T-cell (primary cell): ENCODE results near the gene MIF4GD. TPM values are rescaled to one million over a fixed set of nuclear protein-coding genes. Genes with fewer than 3 reads are reported as not detected.
A peak's percentile ranks its signal among the peaks of the same experiment; 100 is the strongest.

Experiments
- ATAC-seq, 4 experiments: fragments of 200-7000 bp in 3 of 4; fragments of 150-1000 bp in 1 of 4; cut with Tn5 transposase; replicated peaks in 1 of 4; 1 replicate in 3 of 4; 2 replicates in 1 of 4; pipeline ENCODE4 v1.10.0; 2021; ENCODE audit warnings: moderate library complexity in 3 of 4, mild to moderate bottlenecking in 2 of 4, moderate number of reproducible peaks in 1 of 4
- CTCF ChIA-PET, 2 donors: fragments of 300-600 bp; sonication (Branson Sonifier 250); formaldehyde crosslinking; loops; one replicate each; lab custom pipeline; 2022; ENCODE audit warnings: antibody characterized with exemption in 2 of 2; lab: Charles Lee
- POLR2A ChIA-PET, 2 donors: fragments of 300-600 bp; sonication (Branson Sonifier 250); formaldehyde crosslinking; loops; one replicate each; lab custom pipeline; 2022; ENCODE audit warnings: antibody characterized with exemption in 2 of 2; lab: Charles Lee
- DNase-seq, 35 experiments: peaks; one replicate each; pipeline versions ENCODE4 v3.0.0 to v3.0.0-alpha.2; 2013 to 2023
- H3K27ac ChIP-seq: one replicate; pipeline ENCODE4 v1.5.1; 2013; ENCODE audit warnings: low read length
- H3K27me3 ChIP-seq, 2 experiments: replicated peaks in 1 of 2; 1 replicate in 1 of 2; 2 replicates in 1 of 2; pipeline versions ENCODE4 v1.6.1 to v1.7.0; 2013; ENCODE audit warnings: low read length in 1 of 2, mixed read lengths in 1 of 2; ENCODE audit not compliant: control insufficient read depth in 2 of 2, insufficient read depth in 2 of 2; ENCODE audit errors: extremely low read depth in 1 of 2
- H3K36me3 ChIP-seq, 2 donors: 1 replicate in 1 of 2; 2 replicates in 1 of 2; pipeline versions ENCODE4 v1.6.1 to v1.7.0; 2013; ENCODE audit warnings: low read length in 1 of 2; ENCODE audit not compliant: control insufficient read depth in 2 of 2, insufficient read depth in 1 of 2; ENCODE audit errors: extremely low read depth in 1 of 2
- H3K4me1 ChIP-seq, 2 experiments: 1 replicate in 1 of 2; 2 replicates in 1 of 2; pipeline versions ENCODE4 v1.6.1 to v1.7.0; 2013; ENCODE audit warnings: low read length in 2 of 2, mixed read lengths in 1 of 2; ENCODE audit not compliant: insufficient read depth in 2 of 2, control insufficient read depth in 1 of 2; ENCODE audit errors: extremely low read depth in 1 of 2
- H3K4me3 ChIP-seq, 2 donors: 1 replicate in 1 of 2; 2 replicates in 1 of 2; pipeline versions ENCODE4 v1.5.1 to v1.7.0; 2013; ENCODE audit warnings: mild to moderate bottlenecking in 2 of 2, low read length in 1 of 2, moderate library complexity in 1 of 2; ENCODE audit not compliant: control insufficient read depth in 1 of 2; ENCODE audit errors: extremely low read depth in 1 of 2
- H3K9me3 ChIP-seq: 2 replicates; pipeline ENCODE4 v1.7.0; 2013
- H3K27ac Mint-ChIP-seq, 2 donors: one replicate each; pipeline ENCODE4 v1.8.0; 2020 to 2021; ENCODE audit warnings: mild to moderate bottlenecking in 2 of 2, mixed read lengths in 2 of 2
- H3K27me3 Mint-ChIP-seq, 2 donors: one replicate each; pipeline ENCODE4 v1.8.0; 2021 to 2022; ENCODE audit warnings: mixed read lengths in 2 of 2
- H3K36me3 Mint-ChIP-seq: one replicate; pipeline ENCODE4 v1.8.0; 2021; ENCODE audit warnings: mixed read lengths
- H3K4me1 Mint-ChIP-seq, 3 donors: one replicate each; pipeline ENCODE4 v1.8.0; 2020 to 2022; ENCODE audit warnings: mixed read lengths in 3 of 3, mild to moderate bottlenecking in 1 of 3
- H3K4me3 Mint-ChIP-seq, 3 donors: one replicate each; pipeline ENCODE4 v1.8.0; 2020 to 2022; ENCODE audit warnings: mild to moderate bottlenecking in 3 of 3, mixed read lengths in 3 of 3, moderate library complexity in 3 of 3
- H3K9me3 Mint-ChIP-seq, 3 donors: one replicate each; pipeline ENCODE4 v1.8.0; 2020 to 2022; ENCODE audit warnings: mixed read lengths in 3 of 3
- WGBS: methylation state at CpG from one replicate; pipeline ENCODE4 v1.1.5; 2013; ENCODE audit warnings: missing lambda C conversion rate; ENCODE audit not compliant: insufficient coverage; 5-methylcytosine and 5-hydroxymethylcytosine counted together
- total RNA-seq, 35 experiments: library from RNA in 6 of 35; stranded (reverse) in 6 of 35; fragments of 120-200 nt in 1 of 35; gene quantifications; one replicate each; pipeline versions ENCODE4 v1.2.1 to v1.2.4 and lab custom pipeline; 2013 to 2026

The MIF4GD gene
- total RNA-seq, 5 donors from 2014 or later (not counting 1 experiment from before 2014, with no cell fraction given): 27.1 to 45.6 (median 39.2) TPM

DNA sequence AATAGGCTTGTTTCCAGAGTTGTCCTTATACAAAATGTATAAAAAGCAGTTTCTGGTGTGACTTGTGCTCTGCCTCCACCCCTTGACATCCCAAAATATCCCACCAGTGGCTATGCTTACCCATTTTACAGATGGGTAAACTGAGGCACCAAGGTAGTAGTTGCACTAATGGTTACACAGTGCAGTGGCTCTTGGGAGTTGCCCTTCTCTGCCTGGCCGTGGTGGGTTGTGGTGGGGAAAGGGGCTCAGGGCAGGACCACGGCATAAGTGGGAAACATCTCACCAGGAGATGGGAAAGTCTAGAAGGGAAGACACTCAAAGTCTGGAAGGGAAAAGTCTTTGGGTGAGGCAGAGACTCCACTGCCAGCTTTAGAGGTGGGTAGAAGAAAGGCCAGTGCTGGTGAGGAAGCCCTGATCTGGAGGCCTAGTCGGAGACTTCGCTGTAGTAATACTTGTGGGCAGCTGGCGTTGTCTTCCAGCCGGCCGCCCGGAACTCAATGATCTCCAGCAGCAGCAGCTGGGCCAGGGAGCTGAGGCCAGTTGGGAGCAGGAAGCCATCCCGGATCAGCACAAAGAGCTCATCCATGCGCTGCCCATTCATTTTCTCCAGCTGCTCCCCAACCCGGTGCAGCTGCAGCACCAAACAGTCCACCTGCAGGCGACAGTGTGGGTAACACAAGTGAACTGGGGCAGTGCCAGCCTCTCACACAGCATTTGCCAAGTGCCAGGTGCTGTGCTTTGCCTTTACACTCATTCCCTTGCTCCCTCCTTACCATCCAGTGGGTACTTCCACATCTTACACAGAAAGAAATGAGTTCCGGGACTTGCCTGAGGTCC, 4.5 kb downstream of the MIF4GD start:
- Histone ChIP-seq H3K36me3 (peaks cover 9 to 44% of the 10 kb centered on the region in 2 donors), H3K27me3 (no peaks in the 10 kb centered on the region), H3K27ac (no peak overlapping the region), H3K4me1 (peaks cover 7 to 31% of the 10 kb centered on the region in 2 experiments), H3K9me3 (no peaks in the 10 kb centered on the region), H3K4me3 (no peak overlapping the region)
- H3K4me3 Mint-ChIP-seq: no peak overlapping the region
- ChIA-PET POLR2A (interaction anchor here (0.5 to 1.4 kb wide), 2 partner anchors 23 to 194 kb away, joined by 3 read pairs; partner anchors contain the start of gene SLC25A19 (in 1 of the 2)), CTCF (no interaction called here)
- H3K36me3 Mint-ChIP-seq: peaks cover 15% of the 10 kb centered on the region
- DNase-seq (no peak), ATAC-seq (no peak)
- no peaks in the 10 kb centered on the region for H3K9me3 Mint-ChIP-seq
- H3K27me3 Mint-ChIP-seq: no peaks in the 10 kb centered on the region
- peaks cover 21 to 32% (median 30%) of the 10 kb centered on the region in 3 donors for H3K4me1 Mint-ChIP-seq
- WGBS: 96% methylated on average over 12 of the region's 13 CpGs
- H3K27ac Mint-ChIP-seq: no peak overlapping the region

DNA sequence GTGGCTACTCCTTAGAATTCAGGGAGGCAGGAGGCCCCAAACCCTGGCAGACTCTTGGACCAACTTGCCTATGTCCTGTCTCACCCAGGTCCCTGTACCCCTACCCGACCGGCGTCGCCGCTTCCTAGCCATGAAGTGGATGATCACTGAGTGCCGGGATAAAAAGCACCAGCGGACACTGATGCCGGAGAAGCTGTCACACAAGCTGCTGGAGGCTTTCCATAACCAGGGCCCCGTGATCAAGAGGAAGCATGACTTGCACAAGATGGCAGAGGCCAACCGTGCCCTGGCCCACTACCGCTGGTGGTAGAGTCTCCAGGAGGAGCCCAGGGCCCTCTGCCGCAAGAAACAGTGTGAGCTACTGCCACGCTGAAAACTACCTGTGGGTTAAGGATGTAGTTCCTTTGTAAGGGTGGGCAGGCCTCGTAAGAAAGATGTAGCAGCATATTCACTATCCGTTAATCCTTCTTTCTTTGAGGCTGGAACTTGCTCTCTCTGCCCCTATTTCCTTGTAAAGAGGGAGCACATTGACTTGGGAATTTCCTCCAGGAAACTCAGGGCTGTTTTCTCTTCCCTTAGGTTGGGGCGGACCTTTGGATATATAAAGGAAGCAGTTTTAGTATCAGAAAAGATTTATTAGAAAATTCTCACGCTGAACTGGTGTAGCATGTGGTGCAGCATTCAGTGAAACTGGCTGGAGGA, 5.3 kb downstream of the MIF4GD start:
- no peak overlapping the region for H3K4me3 ChIP-seq
- 92% methylated on average over 12 of the region's 17 CpGs for WGBS
- no peak overlapping the region for H3K27ac ChIP-seq
- peaks cover 15% of the 10 kb centered on the region for H3K36me3 Mint-ChIP-seq
- peaks cover 24 to 38% (median 33%) of the 10 kb centered on the region in 3 donors for H3K4me1 Mint-ChIP-seq
- no peaks in the 10 kb centered on the region for H3K27me3 Mint-ChIP-seq
- H3K9me3 Mint-ChIP-seq: no peaks in the 10 kb centered on the region
- ChIA-PET CTCF (no interaction called here), POLR2A (interaction anchor here (0.5 to 1.4 kb wide), 2 partner anchors 23 to 193 kb away, joined by 3 read pairs; partner anchors contain the start of gene SLC25A19 (in 1 of the 2))
- no peaks in the 10 kb centered on the region for H3K9me3 ChIP-seq
- no peak overlapping the region for H3K27ac Mint-ChIP-seq
- DNase-seq (no peak), ATAC-seq (no peak)
- H3K4me1 ChIP-seq: peaks cover 9 to 31% of the 10 kb centered on the region in 2 experiments
- no peaks in the 10 kb centered on the region for H3K27me3 ChIP-seq
- no peak overlapping the region for H3K4me3 Mint-ChIP-seq
- peaks cover 9 to 44% of the 10 kb centered on the region in 2 donors for H3K36me3 ChIP-seq

DNA sequence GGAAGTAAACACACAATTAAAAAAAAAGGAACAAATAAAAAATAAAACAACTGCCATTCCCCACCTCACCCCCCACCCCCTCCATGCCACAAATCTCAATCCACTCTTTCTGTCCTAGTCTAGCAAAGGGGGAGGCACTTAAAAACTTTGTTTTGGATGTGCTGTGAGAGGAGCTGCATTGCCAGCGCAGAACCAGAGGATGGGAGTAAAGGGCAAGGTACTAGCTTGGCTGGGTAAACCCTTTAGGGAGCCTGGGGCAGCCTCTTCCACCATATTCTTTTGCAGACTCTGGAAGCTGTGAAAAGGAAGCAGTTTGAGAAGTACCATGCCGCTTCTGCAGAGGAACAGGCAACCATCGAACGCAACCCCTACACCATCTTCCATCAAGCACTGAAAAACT, 8.0 kb downstream of the MIF4GD start:
- Histone ChIP-seq H3K27ac (no peak overlapping the region), H3K4me3 (no peak overlapping the region), H3K4me1 (peaks cover 22 to 32% of the 10 kb centered on the region in 2 experiments), H3K9me3 (no peaks in the 10 kb centered on the region), H3K27me3 (no peaks in the 10 kb centered on the region), H3K36me3 (peaks cover 9 to 44% of the 10 kb centered on the region in 2 donors)
- CTCF ChIA-PET: interaction anchor here (0.5 to 4.1 kb wide), 6 partner anchors 8 to 742 kb away, joined by 4 to 58 read pairs (median 5); partner anchors contain the start of genes GRB2 (in 1 of the 2) and MIF4GD (in 1 of the 2)
- POLR2A ChIA-PET: interaction anchor here (0.6 to 2.6 kb wide), 5 partner anchors 8 to 374 kb away, joined by 3 to 22 read pairs (median 6); partner anchors contain the start of genes MIF4GD (in 1 of the 2) and SLC25A19 (in 1 of the 2)
- DNase-seq (no peak), ATAC-seq (no peak)
- Mint-ChIP-seq H3K9me3 (no peaks in the 10 kb centered on the region), H3K4me1 (peaks cover 38 to 47% (median 47%) of the 10 kb centered on the region in 3 donors), H3K27me3 (no peaks in the 10 kb centered on the region), H3K36me3 (peaks cover 19% of the 10 kb centered on the region), H3K4me3 (peak overlapping the region; percentile 94 to 97 (median 95)), H3K27ac (peak overlapping the region in 1 of 2 donors; percentile 100)
- no CpG with 5 or more reads among the region's 4 CpGs for WGBS

DNA sequence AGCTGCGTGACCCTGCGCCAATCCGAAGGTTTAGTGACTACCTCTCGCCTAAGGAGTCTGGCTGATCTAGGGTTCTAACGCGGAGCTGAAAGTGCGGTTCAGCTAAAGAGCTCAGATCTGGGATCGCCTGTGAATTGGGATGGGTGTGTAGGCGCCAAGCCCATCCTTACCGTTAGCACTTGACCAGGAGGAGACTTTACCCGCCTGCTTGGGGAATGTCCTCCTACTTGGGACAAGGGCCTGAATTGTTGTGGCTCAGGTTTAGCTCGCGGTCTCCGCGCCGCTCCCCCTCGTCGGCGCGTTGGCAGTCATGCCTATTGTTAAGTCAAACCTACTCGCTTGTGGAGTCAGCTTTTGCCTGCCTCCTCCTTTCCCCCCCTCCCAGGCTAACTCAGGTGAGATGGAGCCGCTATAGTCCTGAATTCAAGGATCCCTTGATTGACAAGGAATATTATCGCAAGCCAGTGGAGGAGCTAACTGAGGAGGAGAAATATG, 8.9 kb downstream of the MIF4GD start:
- WGBS: 1% methylated on average over 19 of the region's 23 CpGs
- H3K4me3 ChIP-seq: peak overlapping the region; percentile 78 to 79
- peaks cover 15% of the 10 kb centered on the region for H3K36me3 Mint-ChIP-seq
- H3K27me3 ChIP-seq: no peaks in the 10 kb centered on the region
- peaks cover 46 to 53% (median 50%) of the 10 kb centered on the region in 3 donors for H3K4me1 Mint-ChIP-seq
- H3K36me3 ChIP-seq: peaks cover 9 to 40% of the 10 kb centered on the region in 2 donors
- H3K4me3 Mint-ChIP-seq: peak overlapping the region; percentile 94 to 97 (median 95)
- H3K9me3 Mint-ChIP-seq: no peaks in the 10 kb centered on the region
- H3K4me1 ChIP-seq: peaks cover 22 to 32% of the 10 kb centered on the region in 2 experiments
- POLR2A ChIA-PET: interaction anchor here (0.6 to 2.8 kb wide), 7 partner anchors 9 to 143 kb away, joined by 3 to 22 read pairs (median 8); partner anchors contain the start of genes GRB2 (in 2 of the 2), MIF4GD (in 2 of the 2) and SLC25A19 (in 1 of the 2)
- peak overlapping the region; percentile 99 for H3K27ac ChIP-seq
- peak in 1 of 35 experiments; percentile 25 for DNase-seq
- peak overlapping the region; percentile 99 to 100 for H3K27ac Mint-ChIP-seq
- CTCF ChIA-PET: interaction anchor here (0.5 to 4.1 kb wide), 8 partner anchors 9 to 1255 kb away, joined by 3 to 58 read pairs (median 4); partner anchors contain the start of genes MIF4GD (in 1 of the 2) and SLC25A19 (in 1 of the 2)
- no peaks in the 10 kb centered on the region for H3K9me3 ChIP-seq
- peak in 1 of 4 experiments; percentile 8 for ATAC-seq
- no peaks in the 10 kb centered on the region for H3K27me3 Mint-ChIP-seq

DNA sequence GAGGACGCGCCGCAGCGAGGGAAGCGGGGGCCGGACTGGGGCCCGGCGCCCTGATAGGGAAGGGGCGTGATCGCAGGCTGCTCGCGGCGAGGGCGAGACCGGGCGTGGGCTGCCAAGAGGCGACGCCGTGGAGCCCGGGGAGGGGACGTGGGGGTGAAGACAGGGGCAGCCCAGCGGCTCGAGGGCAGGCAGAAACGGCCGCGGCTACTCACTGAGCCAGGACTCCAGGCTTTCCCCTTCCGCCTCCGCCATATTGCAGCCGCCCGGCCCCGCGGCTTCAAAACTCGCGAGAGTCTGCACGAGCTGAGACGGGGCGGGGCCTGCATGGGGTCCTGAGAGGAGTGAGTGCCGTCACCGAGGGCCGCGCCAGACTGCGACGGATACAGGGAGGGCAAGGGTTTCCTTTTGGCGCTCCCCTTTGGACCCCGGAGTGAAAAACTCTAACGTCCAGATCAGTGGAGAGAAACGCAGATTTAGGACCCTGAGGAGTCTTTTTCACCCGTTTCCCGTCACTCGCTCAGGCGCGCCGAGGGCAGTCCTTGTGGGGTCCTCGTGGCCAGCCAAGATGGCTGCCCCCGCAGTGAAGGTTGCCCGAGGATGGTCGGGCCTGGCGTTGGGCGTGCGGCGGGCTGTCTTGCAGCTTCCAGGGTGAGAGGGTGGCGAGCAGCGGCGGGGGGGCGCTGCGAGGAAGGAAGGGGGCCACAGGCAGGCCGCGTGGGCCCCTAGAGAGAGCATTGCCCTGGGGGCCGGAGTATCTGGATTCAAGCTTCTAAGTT, 9.5 kb downstream of the MIF4GD start, which contains the start of the genes GGA3 and MRPS7:
Gene GGA3, minus strand, starts transcription at position 271 of the 776 bp plus-strand sequence. Its CDS starts 19 bp downstream, at position 252.
Gene MRPS7, plus strand, starts transcription at position 544 of the 776 bp plus-strand sequence. Its CDS starts 22 bp downstream, at position 566.
- ATAC-seq: peak; percentile 92 to 98 (median 97)
- H3K9me3 Mint-ChIP-seq: no peaks in the 10 kb centered on the region
- under 1% methylated on average over 67 of the region's 69 CpGs for WGBS

More for the DNA sequence above, 9.5 kb downstream of the MIF4GD start, which contains the start of the genes GGA3 and MRPS7:
- H3K4me1 ChIP-seq: peaks cover 22 to 32% of the 10 kb centered on the region in 2 experiments
- no peaks in the 10 kb centered on the region for H3K27me3 ChIP-seq
- H3K4me3 ChIP-seq: peak within 1 kb of the TSS; percentile 78 to 79
- H3K9me3 ChIP-seq: no peaks in the 10 kb centered on the region
- ChIA-PET CTCF (interaction anchor here (0.5 to 4.1 kb wide), 6 partner anchors 9 to 1255 kb away, joined by 4 to 58 read pairs (median 8); partner anchors contain the start of genes MIF4GD (in 1 of the 2) and SLC25A19 (in 1 of the 2)), POLR2A (interaction anchor here (0.7 to 2.8 kb wide), 8 partner anchors 9 to 144 kb away, joined by 3 to 22 read pairs (median 6); partner anchors contain the start of genes GRB2 (in 2 of the 2), MIF4GD (in 2 of the 2) and SLC25A19 (in 1 of the 2))
- no peaks in the 10 kb centered on the region for H3K27me3 Mint-ChIP-seq
- H3K27ac ChIP-seq: peak within 1 kb of the TSS; percentile 99
- peak within 1 kb of the TSS; percentile 99 to 100 for H3K27ac Mint-ChIP-seq
- H3K4me1 Mint-ChIP-seq: peaks cover 53 to 59% (median 56%) of the 10 kb centered on the region in 3 donors
- H3K4me3 Mint-ChIP-seq: peak within 1 kb of the TSS; percentile 94 to 97 (median 95)
- H3K36me3 ChIP-seq: peaks cover 9 to 33% of the 10 kb centered on the region in 2 donors
- peak; percentile 90 to 97 (median 95) for DNase-seq
- H3K36me3 Mint-ChIP-seq: peaks cover 15% of the 10 kb centered on the region
